ENCODE measurements around the gene PAN3.
"Not testable (repeated sequence)": the region's sequence is repeated elsewhere in the genome, so short reads cannot be mapped to it uniquely, and the experiment has no call there.

The PAN3 gene

DNA sequence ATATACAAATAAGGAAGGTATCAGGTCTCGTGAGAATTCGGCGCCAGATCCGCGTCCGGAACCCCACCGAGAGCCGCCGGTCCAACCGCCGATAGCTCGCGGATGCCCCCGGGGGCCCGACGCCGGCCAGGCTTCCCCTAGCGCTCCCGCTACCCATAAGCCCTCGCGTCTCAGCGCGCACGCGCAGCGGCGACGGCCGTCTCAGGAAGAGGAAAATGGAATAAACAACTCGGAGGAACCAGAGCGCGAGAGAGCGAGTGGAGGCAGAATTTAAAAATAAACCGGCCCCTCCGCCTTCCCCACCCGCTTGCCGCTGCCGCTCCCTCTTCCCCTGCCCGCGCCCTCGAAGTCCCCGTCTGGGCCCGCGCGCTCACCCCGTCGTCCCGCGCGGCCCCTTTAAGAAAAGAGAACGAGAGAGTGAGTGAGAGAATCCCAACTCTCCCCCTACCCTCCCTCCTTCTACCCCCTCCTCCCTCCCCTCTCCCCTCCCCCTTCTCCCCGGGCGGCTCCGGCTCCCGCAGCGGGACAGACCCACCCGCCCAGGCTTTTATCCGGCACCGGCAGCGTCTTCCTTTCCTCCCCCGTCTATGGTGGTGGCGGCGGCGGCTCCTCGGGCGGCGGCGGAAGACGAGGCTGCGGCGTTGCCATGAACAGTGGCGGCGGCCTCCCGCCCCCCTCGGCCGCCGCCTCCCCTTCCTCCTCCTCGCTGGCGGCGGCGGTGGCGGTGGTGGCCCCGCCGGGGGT, at the start of gene PAN3:
PAN3 (plus strand) TSS at position 534 of the 744 bp plus-strand sequence; CDS start at position 647, 113 bp downstream.
- peak; percentile 78 for DNase-seq (ENCODE audit: low read depth)

DNA sequence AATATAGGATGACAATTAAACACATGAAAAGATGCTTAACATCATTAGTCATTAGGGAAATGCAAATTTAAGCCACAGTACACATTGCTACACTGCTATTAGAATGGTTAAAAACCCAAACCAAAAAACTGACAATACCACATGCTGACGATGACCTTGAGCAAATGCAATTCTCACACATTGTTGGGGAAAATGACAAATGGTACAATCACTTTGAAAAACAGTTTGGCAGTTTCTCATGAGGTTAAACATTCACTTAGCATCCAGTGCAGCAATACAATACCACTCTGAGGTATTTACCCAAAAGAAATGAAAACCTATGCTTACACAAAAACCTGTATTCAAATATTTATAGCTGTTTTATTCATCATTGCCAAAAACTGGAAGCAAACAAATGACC, 49.3 kb upstream of the PAN3 start:
- no peak for DNase-seq (ENCODE audit: low read depth)

DNA sequence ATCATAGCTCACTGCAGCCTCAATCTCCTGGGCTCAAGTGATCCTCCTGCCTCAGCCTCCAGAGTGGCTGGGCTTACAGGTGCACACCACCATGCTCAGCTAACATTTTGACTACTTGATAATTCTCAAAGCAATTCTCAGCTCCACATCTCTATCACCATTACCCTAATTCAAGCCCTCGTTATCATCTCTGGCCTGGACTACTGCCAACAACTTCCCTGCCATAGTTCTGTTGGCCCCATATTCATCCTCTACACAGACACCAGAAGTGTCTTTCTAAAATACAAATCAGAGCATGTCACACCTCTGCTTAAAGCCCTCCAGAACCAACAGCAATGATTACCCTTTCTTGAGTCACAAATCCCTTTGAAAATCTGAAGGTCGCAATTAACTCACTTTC, 45.9 kb upstream of the PAN3 start:
- DNase-seq (ENCODE audit: low read depth) = no peak

DNA sequence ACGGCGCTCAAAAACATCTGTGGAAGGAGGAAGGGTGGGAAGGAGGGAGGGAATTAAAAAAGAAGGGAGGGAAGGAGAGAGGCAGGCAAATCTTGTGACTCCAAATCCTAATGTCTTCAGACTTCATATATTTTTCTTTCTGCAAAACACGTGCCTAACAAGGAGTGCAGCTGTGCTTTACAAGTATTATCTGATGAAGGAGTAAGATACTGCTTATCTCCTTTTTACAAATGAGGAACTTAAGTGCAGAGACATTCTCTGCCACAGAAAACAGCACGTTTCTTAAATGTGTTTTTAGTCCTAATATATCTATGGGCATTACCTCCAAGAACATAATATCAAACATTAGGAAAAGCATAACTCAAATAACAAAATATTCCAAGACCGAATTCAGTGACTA, 44.5 kb upstream of the PAN3 start:
- no peak for DNase-seq (ENCODE audit: low read depth)

- DNase-seq (ENCODE audit: low read depth) = no peak
Observed at GRCh38 chr13:28094306-28094705, 44.0 kb upstream of the PAN3 start.

- no peak for DNase-seq (ENCODE audit: low read depth)
Observed at GRCh38 chr13:28097503-28097902, 40.8 kb upstream of the PAN3 start.

DNA sequence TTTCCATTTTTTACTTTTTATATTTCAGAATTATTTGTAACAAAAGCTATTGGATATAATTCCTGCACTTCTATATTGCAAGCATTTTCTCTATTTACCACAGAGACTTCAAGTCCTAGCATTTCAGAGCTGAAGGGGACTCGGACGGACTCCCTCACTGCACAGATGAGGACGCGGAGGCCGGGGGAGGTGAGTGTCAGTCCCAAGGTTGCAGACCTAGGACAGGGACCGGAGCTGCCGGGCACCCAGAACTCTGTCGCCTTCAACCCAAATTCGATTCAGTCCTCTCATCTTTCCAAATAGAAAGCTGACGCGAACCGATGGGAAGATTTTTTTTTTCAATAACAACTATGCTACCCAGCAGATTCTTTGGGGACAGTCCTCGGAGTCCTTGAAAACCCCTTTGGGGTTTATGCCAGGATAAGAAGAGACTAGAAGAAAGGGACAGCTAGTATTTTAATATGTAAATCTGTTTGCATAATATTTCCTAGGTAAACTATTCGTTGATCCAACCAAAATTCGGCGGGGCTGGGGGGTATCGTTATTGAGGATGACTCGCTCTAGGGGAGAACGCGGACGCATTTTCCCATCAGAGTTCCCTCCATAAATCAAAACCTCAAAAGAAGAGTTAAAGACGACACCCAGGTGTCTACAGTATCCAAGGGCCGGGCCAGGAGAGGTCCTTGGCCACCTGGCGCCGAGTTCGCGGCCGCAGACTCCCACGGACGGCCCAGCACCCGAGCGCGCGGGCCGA, 38.8 kb upstream of the PAN3 start:
- DNase-seq (ENCODE audit: low read depth) = no peak

DNA sequence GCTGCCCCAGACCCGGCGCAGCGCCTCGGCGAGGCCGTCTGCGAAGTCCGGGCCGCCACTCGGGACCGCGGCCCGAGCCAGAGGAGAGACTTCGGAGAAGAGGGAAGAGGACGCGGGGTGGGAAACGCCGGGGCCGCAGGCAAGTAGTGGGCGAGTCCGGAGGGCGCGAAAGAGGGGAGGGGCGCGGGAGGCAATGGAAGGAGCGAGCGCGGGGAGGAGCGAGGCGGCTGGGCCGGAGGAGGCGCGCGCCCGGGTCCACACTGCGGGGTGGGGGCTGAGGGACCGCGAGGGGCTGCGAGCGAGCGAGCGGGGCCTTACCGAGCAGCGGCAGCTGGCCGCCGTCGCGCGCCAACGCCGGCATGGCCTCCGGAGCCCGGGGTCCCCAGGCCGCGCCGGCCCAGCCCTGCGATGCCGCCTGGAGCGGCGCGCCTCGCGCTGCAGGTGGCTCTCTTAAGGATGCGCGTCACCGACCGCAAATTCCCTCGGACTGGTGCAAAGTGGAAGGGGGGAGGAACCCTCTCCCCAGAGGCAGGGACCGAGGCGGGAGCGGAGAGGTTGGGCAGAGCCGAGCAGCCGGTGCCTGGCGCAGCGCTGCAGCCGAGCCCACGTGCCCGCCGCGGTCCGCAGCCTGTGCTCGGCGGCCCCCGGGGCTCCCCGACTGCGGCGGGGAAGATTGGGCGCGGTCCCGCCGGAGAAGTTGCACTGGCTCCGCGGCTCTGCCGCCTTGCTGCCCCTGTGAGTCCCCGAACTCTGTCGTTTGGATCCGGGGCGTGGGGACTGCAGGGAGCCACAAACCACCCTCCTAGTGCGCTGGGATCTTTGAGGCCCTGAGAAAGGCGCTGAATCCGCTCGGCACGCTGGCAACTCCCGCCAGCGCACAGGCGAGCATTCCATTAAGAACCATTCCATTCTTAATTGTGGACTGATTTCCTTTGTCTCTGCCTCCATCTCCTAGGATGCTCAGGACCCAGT, 37.9 kb upstream of the PAN3 start, which contains the start of gene FLT3:
FLT3 (minus strand) TSS at position 427 of the 972 bp plus-strand sequence; CDS start at position 361, 66 bp downstream.
- no peak for DNase-seq (ENCODE audit: low read depth)

GRCh38 chr13:28101886-28102285, 36.5 kb upstream of the PAN3 start:
- not testable (repeated sequence) for DNase-seq (ENCODE audit: low read depth)

- DNase-seq (ENCODE audit: low read depth) = no peak
Observed at GRCh38 chr13:28106976-28107375, 31.4 kb upstream of the PAN3 start.

DNA sequence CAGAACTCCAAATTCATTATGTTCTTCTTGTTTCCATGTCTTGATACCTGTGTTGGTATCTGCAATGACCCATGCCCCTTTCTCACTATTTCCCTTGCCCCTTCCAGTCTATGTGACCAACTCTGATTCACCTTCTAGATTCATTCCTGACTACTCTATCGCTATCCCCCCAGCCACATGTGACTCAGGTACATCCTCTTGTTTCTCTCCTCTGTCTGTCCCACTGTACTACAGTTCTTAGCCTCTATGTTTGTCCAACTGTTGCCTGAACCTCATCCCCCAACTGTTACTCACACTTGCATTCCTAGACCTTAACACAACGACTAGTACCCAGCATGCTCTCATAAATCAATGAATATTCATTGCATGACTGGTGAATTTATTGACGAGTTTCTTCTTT, 27.9 kb upstream of the PAN3 start:
- no peak for DNase-seq (ENCODE audit: low read depth)

- DNase-seq (ENCODE audit: low read depth) = no peak
Observed at GRCh38 chr13:28116736-28117135, 21.6 kb upstream of the PAN3 start.

GRCh38 chr13:28117689-28118377, 20.5 kb upstream of the PAN3 start:
- no peak for DNase-seq (ENCODE audit: low read depth)

GRCh38 chr13:28120317-28120716, 18.0 kb upstream of the PAN3 start:
- no peak for DNase-seq (ENCODE audit: low read depth)

DNA sequence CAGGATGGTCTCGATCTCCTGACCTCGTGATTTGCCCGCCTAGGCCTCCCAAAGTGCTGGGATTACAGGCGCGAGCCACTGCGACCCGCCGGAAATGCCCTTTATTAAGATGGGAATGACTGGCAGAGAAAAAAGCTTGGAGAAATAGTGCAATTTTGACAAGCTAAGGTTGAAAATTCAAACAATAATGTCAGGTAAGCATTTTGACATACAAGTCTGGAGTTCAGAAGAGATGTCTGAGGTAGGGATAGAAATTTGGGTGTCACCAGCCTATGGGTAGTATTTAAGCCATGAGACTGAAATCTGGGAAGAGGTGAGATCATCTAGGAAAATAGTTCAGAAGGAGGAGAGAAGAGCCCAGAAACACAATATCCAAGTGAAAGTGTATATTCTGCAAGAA, 17.1 kb upstream of the PAN3 start:
- no peak for DNase-seq (ENCODE audit: low read depth)

GRCh38 chr13:28128030-28128429, 10.3 kb upstream of the PAN3 start:
- no peak for DNase-seq (ENCODE audit: low read depth)

- DNase-seq (ENCODE audit: low read depth) = no peak
Observed at GRCh38 chr13:28128926-28129325, 9.4 kb upstream of the PAN3 start.

DNA sequence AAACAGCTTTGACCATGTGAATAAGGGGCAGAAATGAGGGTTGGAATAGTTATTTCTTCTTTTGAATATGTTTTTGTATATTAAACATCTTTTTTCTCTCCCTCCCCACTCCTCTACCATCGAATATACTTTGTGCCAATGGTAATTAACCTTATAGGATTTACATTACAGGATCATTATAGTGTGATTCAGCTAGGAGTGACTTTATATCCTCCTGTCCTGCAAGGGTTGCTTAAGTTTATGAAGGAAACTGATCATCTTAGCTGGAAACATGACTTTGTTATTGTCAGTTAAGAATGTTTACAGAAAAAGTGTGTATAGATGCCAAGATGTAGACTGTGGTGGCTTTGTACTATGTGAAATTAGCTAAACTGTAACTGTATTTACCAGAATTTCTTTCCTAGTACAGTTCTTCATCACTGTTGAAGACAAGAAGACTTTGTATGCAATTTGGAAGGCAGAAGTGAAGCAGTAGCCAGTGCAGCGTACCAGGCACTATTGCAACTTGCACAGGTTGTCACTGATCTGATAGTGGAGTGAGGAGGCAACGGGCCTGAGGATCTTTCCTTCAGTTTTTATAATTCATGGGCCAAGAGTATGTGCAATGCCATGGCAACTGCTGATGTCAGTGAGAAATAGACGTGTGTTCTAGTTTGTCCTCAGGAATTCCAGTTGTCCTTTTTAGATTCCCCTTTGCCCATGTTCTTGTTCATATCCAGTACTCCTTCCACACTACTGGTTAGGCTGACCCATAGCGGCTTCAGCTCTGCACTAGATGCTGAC, 8.2 kb upstream of the PAN3 start:
- no peak for DNase-seq (ENCODE audit: low read depth)

DNA sequence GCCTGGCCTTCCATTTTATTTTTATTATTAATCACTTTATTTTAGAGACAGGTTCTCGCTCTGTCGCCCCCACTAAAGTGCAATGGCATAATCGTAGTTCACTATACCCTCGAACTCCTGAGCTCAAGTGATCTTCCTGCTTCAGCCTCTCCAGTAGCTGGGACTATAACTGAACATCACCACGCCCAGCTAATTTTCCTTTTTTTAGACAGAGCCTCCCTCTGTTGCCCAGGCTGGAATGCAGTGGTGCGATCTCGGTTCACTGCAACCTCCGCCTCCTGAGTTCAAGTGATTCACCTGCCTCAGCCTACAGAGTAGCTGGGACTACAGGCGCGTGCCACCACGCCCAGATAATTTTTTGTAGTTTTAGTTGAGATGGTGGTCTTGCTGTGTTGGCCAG, 6.7 kb upstream of the PAN3 start:
- no peak for DNase-seq (ENCODE audit: low read depth)

DNA sequence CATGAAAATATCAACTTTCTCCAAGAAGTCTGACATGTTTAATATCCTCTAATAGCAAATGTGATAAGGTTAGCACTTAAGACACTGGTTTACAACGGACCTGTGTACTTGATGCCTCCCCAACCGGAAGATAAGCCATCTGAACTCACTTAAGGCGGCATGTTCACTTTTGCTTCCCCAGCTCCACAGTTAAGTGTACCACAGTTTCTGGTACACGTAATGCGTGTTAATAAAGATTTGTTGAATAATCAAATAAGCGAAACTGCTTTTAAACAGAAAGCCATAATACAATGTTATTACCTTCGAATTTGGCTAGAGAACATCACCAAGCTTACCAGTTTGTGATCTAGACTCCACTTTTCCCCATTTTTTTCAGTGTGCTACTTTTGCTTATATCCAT, 1.4 kb upstream of the PAN3 start:
- no peak for DNase-seq (ENCODE audit: low read depth)

- no peak for DNase-seq (ENCODE audit: low read depth)
Observed at GRCh38 chr13:28137596-28137995, 749 bp upstream of the PAN3 start.
